HG03571 (cell line): Measurements from ENCODE around the gene SDF4.

Source experiments
- ATAC-seq: cut with Tn5 transposase; IDR thresholded peaks from one replicate; pipeline ENCODE4 v1.9.1; 2021; ENCODE audit not compliant: unreplicated experiment

The SDF4 gene

GRCh38 chr1:1229770-1230169 is 2.0 kb downstream of the SDF4 start:
- ATAC-seq: no peak

DNA sequence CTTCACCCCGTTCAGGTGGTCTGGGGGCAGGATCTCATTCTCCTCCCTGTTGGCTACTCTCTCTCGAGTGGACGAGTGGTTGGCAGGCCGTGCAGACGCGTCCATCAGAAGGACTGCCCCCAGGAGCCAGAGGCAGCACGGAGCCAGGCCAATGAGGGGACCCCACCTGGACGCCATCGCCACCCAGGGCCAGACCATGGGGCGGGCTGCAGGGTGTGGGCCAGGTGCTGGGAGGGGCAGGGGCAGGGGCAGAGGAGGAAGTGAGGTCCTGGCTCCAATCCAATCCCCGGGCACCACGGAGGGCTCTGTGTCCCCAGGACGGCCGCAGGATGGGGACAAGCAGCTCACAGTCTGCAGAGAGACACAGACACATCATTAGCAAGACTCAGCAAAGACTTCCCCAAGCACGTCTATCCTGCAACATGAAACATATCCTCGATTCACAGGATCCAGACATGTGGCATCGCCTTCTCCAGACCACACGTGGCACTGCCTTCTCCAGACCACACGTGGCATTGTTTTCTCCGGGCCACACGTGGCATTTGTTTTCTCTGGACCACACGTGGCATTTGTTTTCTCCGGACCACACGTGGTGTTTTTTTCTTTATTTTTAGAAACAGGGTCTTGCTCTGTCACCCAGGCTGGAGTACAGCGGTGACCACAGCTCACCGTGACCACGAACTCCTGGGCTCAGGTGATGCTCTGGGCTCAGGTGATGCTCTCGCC is 3.0 kb downstream of the SDF4 start:
- ATAC-seq: no peak

- ATAC-seq: no peak
These were observed 3.6 kb downstream of the SDF4 start for GRCh38 chr1:1228187-1228586.

DNA sequence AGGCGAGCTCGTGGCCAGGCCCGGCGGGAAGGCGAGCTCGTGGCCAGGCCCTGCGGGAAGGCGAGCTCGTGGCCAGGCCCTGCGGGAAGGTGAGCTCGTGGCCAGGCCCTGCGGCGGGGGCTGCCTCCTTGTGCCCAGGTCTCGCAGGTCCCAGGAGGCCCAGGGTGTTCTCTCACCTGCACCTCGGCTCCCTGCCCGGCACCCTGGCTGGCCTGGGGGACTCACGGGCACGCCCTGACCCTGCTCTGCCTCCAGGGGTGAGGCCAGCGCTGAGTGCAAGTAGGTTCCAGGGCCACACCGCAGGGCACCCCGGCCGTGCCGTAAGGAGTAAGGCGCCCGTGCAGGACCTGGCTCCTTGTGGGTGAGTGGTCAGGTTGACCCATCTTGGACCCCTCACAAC is 4.4 kb downstream of the SDF4 start:
- ATAC-seq: no peak

- ATAC-seq: no peak
These were observed 5.0 kb downstream of the SDF4 start for GRCh38 chr1:1226566-1227362.

DNA sequence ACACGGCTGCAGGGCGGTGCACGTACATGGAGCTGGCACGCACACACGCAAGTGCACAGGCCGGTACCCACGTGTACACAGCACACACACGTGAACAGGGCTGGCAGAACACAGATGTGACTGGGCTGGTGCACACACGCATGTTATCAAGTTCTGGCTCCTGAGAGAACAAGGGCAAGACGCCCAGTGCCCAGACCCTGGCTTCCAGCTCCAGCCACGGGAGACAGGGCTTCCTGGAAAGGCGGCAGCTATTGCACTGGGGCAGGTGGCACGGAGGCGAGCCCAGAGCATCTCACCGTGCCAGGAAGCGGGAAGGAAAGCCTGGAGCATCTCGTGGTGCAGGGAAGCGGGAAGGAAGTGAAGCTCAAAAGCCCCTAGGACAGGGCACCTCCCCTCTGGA is 5.9 kb downstream of the SDF4 start:
- no peak for ATAC-seq

GRCh38 chr1:1225238-1225845 is 6.5 kb downstream of the SDF4 start:
- no peak for ATAC-seq

GRCh38 chr1:1223891-1224290 is 7.9 kb downstream of the SDF4 start:
- ATAC-seq: no peak

- ATAC-seq: no peak
These were observed 8.5 kb downstream of the SDF4 start for GRCh38 chr1:1223321-1223720.

DNA sequence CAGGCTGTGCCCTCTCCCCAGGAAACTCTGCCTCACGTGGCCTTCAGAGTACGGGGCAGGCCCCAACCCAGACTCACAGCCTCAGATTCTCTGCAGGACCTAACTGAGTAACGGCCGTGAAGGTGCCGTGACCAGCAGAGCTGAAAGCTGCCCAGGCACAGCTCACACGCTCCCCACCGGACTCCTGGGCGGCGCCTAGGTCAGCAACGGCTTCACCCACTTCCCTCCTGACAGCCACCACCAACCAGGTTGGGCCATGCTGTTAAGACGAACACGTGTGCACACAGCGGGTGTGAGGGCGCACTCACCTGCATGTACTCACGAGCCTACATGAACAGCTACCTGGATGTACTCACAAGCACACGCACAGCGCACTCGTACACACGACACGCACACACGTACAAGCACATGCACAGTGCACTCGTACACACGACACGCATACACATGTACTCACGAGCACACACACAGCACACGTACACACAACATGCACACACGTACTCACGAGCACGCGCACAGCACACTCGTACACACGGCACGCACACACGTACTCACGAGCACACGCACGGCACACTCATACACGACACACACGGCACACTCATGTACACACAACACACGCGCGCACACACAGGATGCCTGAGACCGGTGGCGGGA is 9.1 kb downstream of the SDF4 start:
- no peak for ATAC-seq

DNA sequence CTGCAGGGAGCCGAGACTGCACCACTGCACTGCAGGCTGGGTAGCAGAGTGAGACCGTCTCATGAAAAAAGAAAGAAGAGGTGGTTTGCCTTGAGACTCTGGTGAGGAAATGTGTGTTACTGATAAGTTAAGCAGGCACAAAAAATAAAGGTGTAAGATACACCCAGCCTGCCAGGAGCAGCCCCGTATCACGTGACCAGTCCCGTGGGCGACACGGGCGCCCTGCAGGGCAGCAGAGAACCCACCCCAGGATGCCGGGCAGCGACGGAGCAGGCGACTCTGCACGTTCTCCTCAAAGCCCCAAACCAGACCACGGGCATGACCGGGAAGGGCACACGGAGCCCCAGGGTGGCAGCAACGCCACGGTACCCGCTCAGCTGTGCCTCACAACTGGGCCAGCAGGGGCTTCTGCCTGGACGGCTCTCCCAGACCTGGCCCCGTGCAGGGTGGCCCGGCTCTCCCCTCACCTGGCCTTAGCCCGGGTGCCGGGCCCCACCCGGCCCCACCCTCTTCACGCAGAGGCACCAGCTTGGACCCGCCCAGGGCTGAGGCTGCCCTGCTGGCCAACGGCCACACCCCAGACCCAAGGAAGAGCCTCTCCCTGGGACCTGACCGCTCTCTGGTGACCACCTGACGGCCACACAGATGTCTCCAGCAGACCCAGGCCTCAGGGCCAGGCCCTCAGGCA is 9.8 kb downstream of the SDF4 start:
- ATAC-seq: no peak

GRCh38 chr1:1220197-1220596 is 11.6 kb downstream of the SDF4 start:
- ATAC-seq: no peak

DNA sequence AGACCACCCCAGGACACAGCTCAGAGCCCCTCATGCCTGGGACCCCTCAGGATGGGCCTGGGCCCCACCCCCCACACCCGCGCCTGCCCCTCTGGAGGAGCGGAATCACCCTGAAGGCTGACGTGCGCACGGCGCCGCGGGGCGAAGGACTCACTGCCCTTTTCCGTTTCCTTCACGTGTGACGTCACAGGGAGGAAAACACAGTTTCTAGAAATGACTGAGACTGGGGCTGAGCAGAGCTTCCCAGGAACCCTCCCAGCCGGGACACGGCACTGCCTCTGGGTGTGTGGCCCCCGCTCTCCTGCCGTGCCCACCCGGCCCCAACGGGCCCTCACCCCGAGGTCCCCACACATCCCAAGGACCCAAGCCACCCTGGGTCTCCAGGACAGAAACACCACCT is 12.5 kb downstream of the SDF4 start:
- ATAC-seq: no peak

- ATAC-seq: no peak
These were observed 13.1 kb downstream of the SDF4 start for GRCh38 chr1:1218524-1219200.

DNA sequence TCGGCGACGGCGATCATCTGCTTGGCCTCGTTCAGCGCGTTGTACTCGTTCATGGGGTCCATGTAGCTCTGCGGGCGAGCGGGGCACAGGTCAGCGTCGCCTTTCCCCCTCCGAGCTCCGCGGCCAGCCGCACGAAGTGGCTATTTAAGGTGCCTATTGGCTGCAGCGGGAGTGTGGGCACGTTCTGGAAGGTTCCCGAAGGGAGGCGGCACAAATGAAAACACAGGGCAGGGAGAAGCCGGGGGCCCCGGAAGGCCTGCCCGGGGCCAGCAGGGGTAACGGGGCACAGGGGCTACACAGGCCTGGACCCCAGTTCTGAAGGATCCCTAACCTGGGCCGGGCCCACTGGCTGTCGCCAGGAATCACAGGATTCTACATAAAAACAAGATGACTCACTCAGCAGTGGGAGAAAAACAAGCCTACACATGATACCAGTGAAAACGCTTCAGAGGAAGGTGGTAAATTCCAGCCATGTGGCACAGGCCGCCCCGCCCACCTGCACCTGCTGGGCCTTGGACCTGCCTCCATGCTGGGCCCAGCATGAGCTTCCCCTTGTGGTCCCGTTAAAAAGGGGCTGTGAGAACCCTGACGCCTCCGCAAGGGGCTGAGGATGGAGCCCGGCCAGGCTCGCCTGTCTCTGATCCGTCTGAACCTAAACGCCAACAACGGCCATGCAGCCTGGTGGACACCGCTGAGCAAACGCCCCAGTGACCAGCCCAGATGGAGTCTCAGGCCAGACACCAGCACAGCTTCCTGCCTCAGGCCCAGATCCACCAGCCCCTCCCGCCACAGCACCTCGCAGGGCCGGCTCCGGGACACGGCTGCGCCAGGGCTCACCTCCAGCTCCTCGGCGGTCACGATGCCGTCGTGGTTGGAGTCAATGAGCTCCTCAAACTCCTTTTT is 13.9 kb downstream of the SDF4 start:
- ATAC-seq: no peak

DNA sequence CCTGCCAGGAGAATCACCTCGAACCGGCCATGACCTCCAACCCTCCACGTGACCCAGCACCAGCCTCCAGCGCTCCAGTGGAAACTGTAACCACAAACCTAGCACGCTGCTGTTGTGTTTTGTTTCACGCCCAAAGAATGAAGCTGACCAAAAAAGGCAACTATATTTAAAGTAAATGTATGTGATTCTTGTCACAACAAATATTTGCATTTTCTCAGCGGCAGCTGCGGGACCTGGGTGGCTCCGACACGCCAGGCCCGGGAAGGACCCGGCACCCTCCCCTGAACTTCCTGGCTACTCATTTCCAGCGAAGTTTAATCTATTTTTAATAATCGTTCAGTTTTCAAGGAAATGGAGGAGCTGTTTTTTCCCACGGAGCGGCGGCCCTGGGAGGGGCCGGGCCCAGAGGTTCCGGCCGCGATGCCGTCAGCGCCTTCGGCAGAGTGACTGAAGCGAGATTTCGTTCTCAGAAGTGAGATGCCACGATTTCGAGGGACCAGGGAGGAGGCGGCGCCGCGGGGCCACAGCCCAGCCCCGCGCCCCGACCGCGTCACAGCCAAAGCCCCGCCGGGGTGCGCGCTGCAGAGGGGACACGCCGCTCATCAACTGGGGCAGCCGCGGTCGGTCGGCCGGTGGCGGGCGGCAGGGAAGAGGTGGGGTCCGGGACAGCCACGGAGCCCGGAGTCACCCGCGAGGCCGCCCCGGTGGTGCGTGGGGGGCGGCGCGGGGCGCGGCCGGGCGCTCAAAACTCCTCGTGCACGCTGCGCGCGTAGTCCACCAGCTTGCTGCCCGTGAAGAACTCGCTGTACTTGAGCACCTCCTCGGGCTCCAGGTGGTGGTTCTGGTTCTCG is 14.8 kb downstream of the SDF4 start:
- no peak for ATAC-seq

- no peak for ATAC-seq
These were observed 15.8 kb downstream of the SDF4 start for GRCh38 chr1:1215881-1216605.
